Hepatocyte (in vitro differentiated cells): ENCODE data around the gene TCF4.

Experiments
- CTCF ChIP-seq: fragments of 200-600 bp; sonication (generic); IDR thresholded peaks from 2 replicates; pipeline ENCODE4 v1.5.1; 2016; ENCODE audit warnings: antibody characterized with exemption, mild to moderate bottlenecking; ENCODE audit not compliant: poor library complexity
- EZH2 ChIP-seq: fragments of 200-600 bp; sonication (generic); IDR thresholded peaks from 2 replicates; pipeline ENCODE4 v1.6.1; 2016; ENCODE audit warnings: antibody characterized with exemption, mild to moderate bottlenecking, borderline replicate concordance

- TF ChIP-seq CTCF (no peak), EZH2 (no peak)
Observed at GRCh38 chr18:55314031-55314430, 274.0 kb downstream of the TCF4 start.
